OCI-LY1 (cell line): ENCODE measurements around the gene ZKSCAN4.

ENCODE experiments used
- H2AFZ ChIP-seq: fragments of 200-600 bp; sonication (generic), shearing (Covaris generic); 2 replicates; pipeline ENCODE4 v1.6.0; 2014; ENCODE audit warnings: antibody characterized with exemption, mild to moderate bottlenecking, low read length
- H3F3A ChIP-seq: fragments of 200-600 bp; sonication (generic), shearing (Covaris generic); 2 replicates; pipeline ENCODE4 v1.6.0; 2014; ENCODE audit warnings: mild to moderate bottlenecking, antibody characterized with exemption, low read length, moderate library complexity; ENCODE audit not compliant: insufficient read depth
- H3K27ac ChIP-seq: fragments of 200-600 bp; sonication (generic); 2 replicates; pipeline ENCODE4 v1.5.1; 2014; ENCODE audit warnings: low read length, mixed run types, mild to moderate bottlenecking, low read depth; ENCODE audit not compliant: poor library complexity, severe bottlenecking
- H3K27me3 ChIP-seq: fragments of 200-600 bp; sonication (generic); 2 replicates; pipeline ENCODE4 v1.6.0; 2014; ENCODE audit warnings: antibody characterized with exemption, mild to moderate bottlenecking, low read length, moderate library complexity; ENCODE audit not compliant: insufficient read depth
- H3K36me3 ChIP-seq: fragments of 200-600 bp; sonication (generic); 2 replicates; pipeline ENCODE4 v1.6.1; 2014; ENCODE audit warnings: mild to moderate bottlenecking, antibody characterized with exemption, low read length, moderate library complexity, mixed read lengths; ENCODE audit not compliant: insufficient read depth
- H3K4me1 ChIP-seq: fragments of 200-600 bp; sonication (generic); 2 replicates; pipeline ENCODE4 v1.5.1; 2014; ENCODE audit warnings: mild to moderate bottlenecking, low read length, moderate library complexity; ENCODE audit not compliant: insufficient read depth, severe bottlenecking
- H3K4me2 ChIP-seq: fragments of 200-600 bp; sonication (generic), shearing (Covaris generic); 2 replicates; pipeline ENCODE4 v1.6.1; 2014; ENCODE audit warnings: low read length
- H3K4me3 ChIP-seq: fragments of 200-600 bp; sonication (generic); 2 replicates; pipeline ENCODE4 v1.5.1; 2014; ENCODE audit warnings: low read length, low read depth, mild to moderate bottlenecking, mixed read lengths; ENCODE audit not compliant: poor library complexity, severe bottlenecking
- H3K79me2 ChIP-seq: fragments of 200-600 bp; shearing (Covaris generic); 2 replicates; pipeline ENCODE4 v1.6.1; 2016; ENCODE audit warnings: mixed run types, low read length, mixed read lengths; ENCODE audit not compliant: insufficient read depth
- H3K9ac ChIP-seq: fragments of 200-600 bp; sonication (generic), shearing (Covaris generic); 2 replicates; pipeline ENCODE4 v1.6.1; 2014; ENCODE audit warnings: mild to moderate bottlenecking, low read length, mixed read lengths
- H3K9me2 ChIP-seq: fragments of 200-600 bp; sonication (generic), shearing (Covaris generic); 2 replicates; pipeline ENCODE4 v1.6.1; 2014; ENCODE audit warnings: low read depth, mild to moderate bottlenecking, low read length, mixed read lengths
- H3K9me3 ChIP-seq: fragments of 200-600 bp; shearing (Covaris generic); 2 replicates; pipeline ENCODE4 v1.6.1; 2014; ENCODE audit warnings: low read length, mixed read lengths
- H4K20me1 ChIP-seq: fragments of 200-600 bp; sonication (generic), shearing (Covaris generic); 2 replicates; pipeline ENCODE4 v1.6.0; 2016; ENCODE audit warnings: mild to moderate bottlenecking, low read length; ENCODE audit not compliant: insufficient read depth
- CTCF ChIP-seq: fragments of 200-600 bp; sonication (generic), shearing (Covaris generic); IDR thresholded peaks from 2 replicates; pipeline ENCODE4 v1.5.1; 2017; ENCODE audit warnings: mild to moderate bottlenecking, antibody characterized with exemption, low read length, moderate library complexity, mixed read lengths
- EZH2 ChIP-seq: fragments of 200-600 bp; sonication (generic), shearing (Covaris generic); IDR thresholded peaks from 2 replicates; pipeline ENCODE4 v1.8.0; 2017; ENCODE audit warnings: borderline replicate concordance, mixed run types, mild to moderate bottlenecking, antibody characterized with exemption, low read length, moderate library complexity, mixed read lengths

Gene ZKSCAN4

GRCh38 chr6:28251661-28252008, 434 bp downstream of the ZKSCAN4 start:
- TF ChIP-seq CTCF (no peak), EZH2 (no peak)
- Histone ChIP-seq H3K9ac (peak overlapping the region; percentile 95), H3K27ac (peak overlapping the region; percentile 30), H3K36me3 (peaks cover 17% of the 10 kb centered on the region; the same call in 1 of the 2 replicates), H3K27me3 (no peaks in the 10 kb centered on the region), H3K9me2 (no peaks in the 10 kb centered on the region), H3K9me3 (no peaks in the 10 kb centered on the region), H3K4me3 (peak overlapping the region; percentile 97), H3K4me1 (peaks cover 20% of the 10 kb centered on the region), H3K4me2 (peak overlapping the region; percentile 86), H3F3A (no peaks in the 10 kb centered on the region), H4K20me1 (no peaks in the 10 kb centered on the region), H3K79me2 (peaks cover 4% of the 10 kb centered on the region; the same call in 1 of the 2 replicates), H2AFZ (peak overlapping the region; percentile 27; the same call in 1 of the 2 replicates)

GRCh38 chr6:28250747-28251146, 1.3 kb downstream of the ZKSCAN4 start:
- Histone ChIP-seq H3K79me2 (peaks cover 4% of the 10 kb centered on the region; the same call in 1 of the 2 replicates), H3K4me3 (peak overlapping the region; percentile 97), H3K4me2 (peak overlapping the region; percentile 86)

GRCh38 chr6:28248916-28249315, 3.2 kb downstream of the ZKSCAN4 start:
- H3K4me2 ChIP-seq: no peak overlapping the region
- no peak overlapping the region for H3K9ac ChIP-seq
- peaks cover 44% of the 10 kb centered on the region for H3K36me3 ChIP-seq
- no peak for TF ChIP-seq EZH2
- TF ChIP-seq CTCF: no peak
- H3K4me3 ChIP-seq: no peak overlapping the region
- no peak overlapping the region for H2AFZ ChIP-seq
- no peaks in the 10 kb centered on the region for H4K20me1 ChIP-seq
- no peak overlapping the region for H3K27ac ChIP-seq
- H3K27me3 ChIP-seq: no peaks in the 10 kb centered on the region
- no peaks in the 10 kb centered on the region for H3K9me3 ChIP-seq
- H3K79me2 ChIP-seq: peaks cover 4% of the 10 kb centered on the region; the same call in 1 of the 2 replicates
- no peaks in the 10 kb centered on the region for H3K9me2 ChIP-seq
- peaks cover 20% of the 10 kb centered on the region for H3K4me1 ChIP-seq
- no peaks in the 10 kb centered on the region for H3F3A ChIP-seq

More at GRCh38 chr6:28250747-28251146, 1.3 kb downstream of the ZKSCAN4 start:
- H3K9me2 ChIP-seq: no peaks in the 10 kb centered on the region
- no peaks in the 10 kb centered on the region for H4K20me1 ChIP-seq
- no peaks in the 10 kb centered on the region for H3K27me3 ChIP-seq
- no peak overlapping the region for H3K27ac ChIP-seq
- H3K4me1 ChIP-seq: peaks cover 20% of the 10 kb centered on the region
- no peaks in the 10 kb centered on the region for H3F3A ChIP-seq
- no peak overlapping the region for H2AFZ ChIP-seq
- peaks cover 25% of the 10 kb centered on the region for H3K36me3 ChIP-seq
- H3K9me3 ChIP-seq: no peaks in the 10 kb centered on the region
- H3K9ac ChIP-seq: peak overlapping the region; percentile 95
- TF ChIP-seq EZH2 (no peak), CTCF (no peak)
